ENCODE measurements around the gene C2orf92. TPM values are rescaled to one million over a fixed set of nuclear protein-coding genes. Genes with fewer than 3 reads are reported as not detected.

The C2orf92 gene
- total and polyA plus RNA-seq, 7 donors = 2.9 to 22.7 (median 6.0) TPM; not detected in 2

- no peak for DNase-seq
- TF ChIP-seq, protein P1, sequence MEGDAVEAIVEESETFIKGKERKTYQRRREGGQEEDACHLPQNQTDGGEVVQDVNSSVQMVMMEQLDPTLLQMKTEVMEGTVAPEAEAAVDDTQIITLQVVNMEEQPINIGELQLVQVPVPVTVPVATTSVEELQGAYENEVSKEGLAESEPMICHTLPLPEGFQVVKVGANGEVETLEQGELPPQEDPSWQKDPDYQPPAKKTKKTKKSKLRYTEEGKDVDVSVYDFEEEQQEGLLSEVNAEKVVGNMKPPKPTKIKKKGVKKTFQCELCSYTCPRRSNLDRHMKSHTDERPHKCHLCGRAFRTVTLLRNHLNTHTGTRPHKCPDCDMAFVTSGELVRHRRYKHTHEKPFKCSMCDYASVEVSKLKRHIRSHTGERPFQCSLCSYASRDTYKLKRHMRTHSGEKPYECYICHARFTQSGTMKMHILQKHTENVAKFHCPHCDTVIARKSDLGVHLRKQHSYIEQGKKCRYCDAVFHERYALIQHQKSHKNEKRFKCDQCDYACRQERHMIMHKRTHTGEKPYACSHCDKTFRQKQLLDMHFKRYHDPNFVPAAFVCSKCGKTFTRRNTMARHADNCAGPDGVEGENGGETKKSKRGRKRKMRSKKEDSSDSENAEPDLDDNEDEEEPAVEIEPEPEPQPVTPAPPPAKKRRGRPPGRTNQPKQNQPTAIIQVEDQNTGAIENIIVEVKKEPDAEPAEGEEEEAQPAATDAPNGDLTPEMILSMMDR (IDR thresholded peaks at IDR 0.05) = no peak
- no peak for TF ChIP-seq POLR2A (IDR thresholded peaks at IDR 0.05)
- no peak for TF ChIP-seq POLR2AphosphoS5 (IDR thresholded peaks at IDR 0.05)
- TF ChIP-seq EP300 (IDR thresholded peaks at IDR 0.05) = no peak
- H3K27ac ChIP-seq = no peak overlapping the region
- 86 to 92% methylated on average over 11 of the region's 11 CpGs for WGBS, 2 donors
- intact Hi-C loops (cut with DNase I) = no loop called here
- H3K9me3 ChIP-seq = no peaks in the 10 kb centered on the region
- H3K27me3 ChIP-seq = no peaks in the 10 kb centered on the region
- H3K4me3 ChIP-seq = no peak overlapping the region
- H3K36me3 ChIP-seq = no peaks in the 10 kb centered on the region
- H3K4me1 ChIP-seq = no peaks in the 10 kb centered on the region
Measured at GRCh38 chr2:97688062-97688827, 18.7 kb downstream of the C2orf92 start.

DNA sequence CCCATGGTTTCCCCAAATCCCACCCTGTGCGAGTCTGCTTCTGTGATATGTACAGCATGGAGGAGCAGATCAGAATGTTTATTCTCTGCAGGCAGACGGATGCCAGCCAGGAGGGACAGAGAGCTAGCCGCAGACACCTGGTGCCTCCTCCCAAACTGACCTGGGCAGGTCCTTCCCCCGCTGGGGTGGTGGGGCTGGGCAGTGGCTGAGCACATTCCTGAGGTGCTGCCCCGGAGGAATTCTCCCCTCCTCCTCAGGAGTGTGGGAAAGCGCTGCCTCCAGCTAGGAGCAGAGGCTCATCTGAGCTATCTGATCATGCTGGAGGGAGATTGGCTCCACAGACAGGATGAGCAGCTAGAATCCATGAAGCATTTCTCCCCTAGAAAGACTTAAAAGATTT is 21.7 kb downstream of the C2orf92 start:
- no peak overlapping the region for H3K4me3 ChIP-seq
- H3K27me3 ChIP-seq = no peaks in the 10 kb centered on the region
- DNase-seq = no peak
- intact Hi-C loops (cut with DNase I) = no loop called here
- no peak for TF ChIP-seq EP300 (IDR thresholded peaks at IDR 0.05)
- TF ChIP-seq POLR2A (IDR thresholded peaks at IDR 0.05) = no peak
- TF ChIP-seq, protein P1 (IDR thresholded peaks at IDR 0.05) = no peak
- TF ChIP-seq POLR2AphosphoS5 (IDR thresholded peaks at IDR 0.05) = no peak
- no peaks in the 10 kb centered on the region for H3K36me3 ChIP-seq
- no peaks in the 10 kb centered on the region for H3K9me3 ChIP-seq
- H3K27ac ChIP-seq = no peak overlapping the region
- H3K4me1 ChIP-seq = no peaks in the 10 kb centered on the region
- 74% methylated on average over 6 of the region's 6 CpGs for WGBS, 2 donors

- H3K36me3 ChIP-seq = no peaks in the 10 kb centered on the region
- H3K27ac ChIP-seq = no peak overlapping the region
- H3K4me1 ChIP-seq = peaks cover 0 to 4% (median 0%) of the 10 kb centered on the region in 4 donors
- no peaks in the 10 kb centered on the region for H3K9me3 ChIP-seq
- TF ChIP-seq POLR2A (IDR thresholded peaks at IDR 0.05) = no peak
- no peak for TF ChIP-seq EP300 (IDR thresholded peaks at IDR 0.05)
- TF ChIP-seq POLR2AphosphoS5 (IDR thresholded peaks at IDR 0.05) = no peak
- TF ChIP-seq, protein P1 (IDR thresholded peaks at IDR 0.05) = no peak
- intact Hi-C loops (cut with DNase I) = no loop called here
- H3K27me3 ChIP-seq = no peaks in the 10 kb centered on the region
- no peak for DNase-seq
- H3K4me3 ChIP-seq = no peak overlapping the region
Measured at GRCh38 chr2:97693476-97693875, 24.0 kb downstream of the C2orf92 start.

GRCh38 chr2:97695744-97696143 is 26.2 kb downstream of the C2orf92 start:
- TF ChIP-seq, protein P1 (IDR thresholded peaks at IDR 0.05) = no peak
- TF ChIP-seq EP300 (IDR thresholded peaks at IDR 0.05) (no peak), POLR2AphosphoS5 (IDR thresholded peaks at IDR 0.05) (no peak), POLR2A (IDR thresholded peaks at IDR 0.05) (no peak)
- H3K27ac ChIP-seq = no peak overlapping the region
- WGBS, 2 donors = 87 to 92% methylated on average over 5 of the region's 5 CpGs
- DNase-seq = no peak
- H3K4me1 ChIP-seq = peaks cover 0 to 4% (median 0%) of the 10 kb centered on the region in 4 donors
- H3K27me3 ChIP-seq = no peaks in the 10 kb centered on the region
- H3K36me3 ChIP-seq = no peaks in the 10 kb centered on the region
- intact Hi-C loops (cut with DNase I) = loop anchor here (5.0 kb wide), 1 partner anchor 48 kb away; the partner anchor contains the start of gene COX5B
- H3K9me3 ChIP-seq = no peaks in the 10 kb centered on the region
- no peak overlapping the region for H3K4me3 ChIP-seq

All from sigmoid colon (tissue), 7 donors.